Neutrophil (primary cell): ENCODE data around the gene JAK2.

Source experiments
- H3K27ac ChIP-seq: fragments of 200-600 bp; sonication (generic); 2 replicates; pipeline ENCODE4 v1.5.1; 2016; ENCODE audit warnings: mild to moderate bottlenecking, moderate library complexity
- H3K27me3 ChIP-seq: fragments of 200-600 bp; sonication (generic); 2 replicates; pipeline ENCODE4 v1.6.0; 2016; ENCODE audit warnings: mild to moderate bottlenecking
- H3K36me3 ChIP-seq: fragments of 200-600 bp; sonication (generic); 2 replicates; pipeline ENCODE4 v1.5.1; 2017
- H3K4me1 ChIP-seq, 2 experiments: fragments of 200-600 bp in 1 of 2; sonication (generic) in 1 of 2; 1 replicate in 1 of 2; 2 replicates in 1 of 2; pipeline versions ENCODE4 v1.5.1 to v1.6.1; 2013 to 2016; ENCODE audit warnings: low read depth in 1 of 2, low read length in 1 of 2, mild to moderate bottlenecking in 1 of 2, moderate library complexity in 1 of 2; ENCODE audit not compliant: control insufficient read depth in 1 of 2, insufficient read depth in 1 of 2
- H3K4me3 ChIP-seq, 2 experiments: fragments of 200-600 bp in 1 of 2; sonication (generic) in 1 of 2; 1 replicate in 1 of 2; 2 replicates in 1 of 2; pipeline ENCODE4 v1.5.1; 2013 to 2016; ENCODE audit warnings: low read depth in 1 of 2, low read length in 1 of 2, mild to moderate bottlenecking in 1 of 2, moderate library complexity in 1 of 2
- H3K9me3 ChIP-seq: fragments of 200-600 bp; sonication (generic); 2 replicates; pipeline ENCODE4 v1.5.1; 2016
- TF ChIP-seq, protein P1 (sequence below): fragments of 200-600 bp; sonication (generic); IDR thresholded peaks from 2 replicates; pipeline ENCODE4 v1.5.1; 2016; ENCODE audit warnings: antibody characterized with exemption

The JAK2 gene

DNA sequence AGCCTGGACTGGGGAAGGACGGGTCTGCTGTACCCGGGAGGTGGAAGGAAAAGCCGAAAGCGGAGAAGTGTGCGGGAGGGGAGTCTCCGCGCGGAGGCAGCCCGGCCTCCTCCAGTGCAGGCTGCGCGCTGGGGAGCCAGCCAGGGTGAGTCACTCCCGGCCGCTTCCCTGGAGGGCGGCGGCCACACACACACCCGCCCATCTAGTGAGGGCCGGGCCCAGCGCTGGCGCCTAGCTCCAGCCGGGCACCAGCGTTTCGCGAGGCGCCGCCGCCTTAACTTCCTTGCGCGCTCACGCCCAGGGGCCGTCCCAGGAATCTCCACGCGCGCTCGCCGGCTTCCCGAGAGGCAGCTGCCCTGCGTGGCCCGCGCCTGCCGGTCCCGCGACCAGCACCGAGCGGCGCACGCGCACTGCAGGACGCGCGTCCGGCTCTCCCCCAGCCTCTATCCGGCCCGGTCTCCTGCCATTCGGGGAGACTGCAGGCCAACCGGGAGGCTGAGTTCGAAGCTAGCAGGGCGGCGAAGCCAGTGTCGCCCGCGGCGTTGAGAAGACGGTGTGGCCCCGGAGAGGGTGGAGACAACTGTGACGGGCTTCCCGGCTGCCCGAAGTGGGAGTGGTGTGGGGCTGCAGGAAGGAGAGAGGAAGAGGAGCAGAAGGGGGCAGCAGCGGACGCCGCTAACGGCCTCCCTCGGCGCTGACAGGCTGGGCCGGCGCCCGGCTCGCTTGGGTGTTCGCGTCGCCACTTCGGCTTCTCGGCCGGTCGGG lies at the start of gene JAK2:
TSS of gene JAK2 (plus strand) at position 652 of the 765 bp plus-strand sequence. CDS start 36,716 bp downstream, outside the sequence.
- TF ChIP-seq, protein P1, sequence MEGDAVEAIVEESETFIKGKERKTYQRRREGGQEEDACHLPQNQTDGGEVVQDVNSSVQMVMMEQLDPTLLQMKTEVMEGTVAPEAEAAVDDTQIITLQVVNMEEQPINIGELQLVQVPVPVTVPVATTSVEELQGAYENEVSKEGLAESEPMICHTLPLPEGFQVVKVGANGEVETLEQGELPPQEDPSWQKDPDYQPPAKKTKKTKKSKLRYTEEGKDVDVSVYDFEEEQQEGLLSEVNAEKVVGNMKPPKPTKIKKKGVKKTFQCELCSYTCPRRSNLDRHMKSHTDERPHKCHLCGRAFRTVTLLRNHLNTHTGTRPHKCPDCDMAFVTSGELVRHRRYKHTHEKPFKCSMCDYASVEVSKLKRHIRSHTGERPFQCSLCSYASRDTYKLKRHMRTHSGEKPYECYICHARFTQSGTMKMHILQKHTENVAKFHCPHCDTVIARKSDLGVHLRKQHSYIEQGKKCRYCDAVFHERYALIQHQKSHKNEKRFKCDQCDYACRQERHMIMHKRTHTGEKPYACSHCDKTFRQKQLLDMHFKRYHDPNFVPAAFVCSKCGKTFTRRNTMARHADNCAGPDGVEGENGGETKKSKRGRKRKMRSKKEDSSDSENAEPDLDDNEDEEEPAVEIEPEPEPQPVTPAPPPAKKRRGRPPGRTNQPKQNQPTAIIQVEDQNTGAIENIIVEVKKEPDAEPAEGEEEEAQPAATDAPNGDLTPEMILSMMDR = peak; percentile 23
- peaks cover 53 to 54% of the 10 kb centered on the region in 2 experiments for H3K4me1 ChIP-seq
- H3K4me3 ChIP-seq = peak within 1 kb of the TSS; percentile 75 to 84
- H3K27me3 ChIP-seq = no peaks in the 10 kb centered on the region
- peak within 1 kb of the TSS; percentile 93 for H3K27ac ChIP-seq
- no peaks in the 10 kb centered on the region for H3K9me3 ChIP-seq
- H3K36me3 ChIP-seq = no peaks in the 10 kb centered on the region

DNA sequence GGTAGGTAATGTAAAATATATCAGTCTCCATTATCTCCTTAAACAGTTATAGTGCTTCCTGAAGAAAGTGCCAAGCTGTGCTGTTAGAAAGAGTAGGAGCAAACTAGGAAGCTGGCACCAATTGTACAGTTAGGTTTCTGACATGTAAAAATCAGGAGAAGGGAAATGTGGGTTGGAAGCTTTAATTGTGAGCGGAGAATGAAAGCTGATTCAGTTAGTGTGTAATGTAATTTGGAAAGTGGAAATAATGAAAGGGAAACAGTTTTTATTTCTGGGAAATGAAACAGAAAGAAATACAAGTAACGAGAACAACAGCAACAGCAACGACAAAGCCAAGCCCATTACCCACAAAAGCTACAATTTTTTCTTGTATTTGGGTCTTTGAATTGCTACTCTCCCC lies 48.8 kb upstream of the JAK2 start:
- TF ChIP-seq, protein P1 = no peak
- Histone ChIP-seq H3K4me3 (no peak overlapping the region), H3K9me3 (no peaks in the 10 kb centered on the region), H3K4me1 (peaks cover 42 to 46% of the 10 kb centered on the region in 2 experiments), H3K27ac (no peak overlapping the region), H3K36me3 (no peaks in the 10 kb centered on the region), H3K27me3 (no peaks in the 10 kb centered on the region)

DNA sequence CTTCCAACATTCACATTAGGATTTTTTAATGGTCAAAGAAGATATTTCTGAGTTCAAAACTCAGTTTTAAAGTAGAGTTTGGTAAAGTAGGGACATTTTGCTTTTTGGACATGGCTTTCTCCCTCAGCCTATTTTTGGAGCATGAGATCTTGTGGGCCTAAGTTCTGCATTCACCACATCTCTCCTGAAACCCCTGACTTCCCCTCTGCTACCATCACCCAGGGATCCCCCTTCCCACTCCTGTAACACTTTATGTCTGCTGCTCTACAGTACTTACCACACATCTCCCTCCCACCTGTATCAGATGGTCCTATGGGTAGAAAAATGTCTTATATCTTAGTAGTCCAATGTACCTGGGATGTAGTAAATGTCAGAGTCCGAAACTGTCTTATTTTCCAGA lies 48.2 kb upstream of the JAK2 start:
- Histone ChIP-seq H3K27me3 (no peaks in the 10 kb centered on the region), H3K27ac (peak overlapping the region; percentile 83), H3K9me3 (no peaks in the 10 kb centered on the region), H3K4me3 (no peak overlapping the region), H3K4me1 (peaks cover 47 to 51% of the 10 kb centered on the region in 2 experiments), H3K36me3 (no peaks in the 10 kb centered on the region)
- TF ChIP-seq, protein P1 = no peak

DNA sequence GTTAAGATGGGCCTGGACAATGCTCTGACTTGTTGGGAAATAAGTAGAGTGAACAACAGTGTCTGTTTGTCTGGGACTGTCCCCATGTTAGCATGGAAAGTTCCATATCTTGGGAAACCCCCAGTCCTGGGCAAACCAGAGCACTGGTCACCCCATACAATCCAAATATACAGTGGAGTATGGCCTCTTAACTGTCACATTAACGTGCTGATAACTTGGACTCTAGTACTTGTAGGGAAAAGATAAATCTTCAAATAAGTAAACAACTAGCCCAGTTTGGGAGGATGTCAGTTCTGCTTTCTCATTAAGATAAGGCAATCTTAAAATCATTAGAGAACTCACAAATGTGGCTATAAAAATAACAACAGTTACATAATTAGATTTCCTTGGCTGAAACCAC lies 47.6 kb upstream of the JAK2 start:
- H3K27ac ChIP-seq = peak overlapping the region; percentile 83

DNA sequence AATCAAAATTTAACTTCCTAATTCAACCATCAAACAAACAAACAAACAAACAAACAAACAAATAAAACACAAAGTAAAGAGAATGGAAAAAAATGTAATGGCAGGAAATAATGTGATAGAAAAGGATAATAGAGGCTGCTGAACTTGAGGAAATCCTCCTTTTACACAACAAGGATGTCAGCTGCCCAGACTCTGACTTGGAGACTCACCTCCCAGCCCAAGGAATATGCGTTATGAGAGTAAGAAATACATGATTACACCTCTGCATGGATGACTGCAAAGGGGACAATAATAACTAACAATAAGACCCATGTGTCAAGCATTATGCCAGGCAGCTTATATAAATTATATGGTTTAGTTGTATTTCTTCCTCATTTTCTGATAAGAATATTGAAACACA lies 46.6 kb upstream of the JAK2 start:
- TF ChIP-seq, protein P1 = no peak
- Histone ChIP-seq H3K4me1 (peaks cover 63 to 68% of the 10 kb centered on the region in 2 experiments), H3K27ac (peak overlapping the region; percentile 83), H3K9me3 (no peaks in the 10 kb centered on the region), H3K27me3 (no peaks in the 10 kb centered on the region), H3K4me3 (peak overlapping the region; percentile 5 to 55), H3K36me3 (no peaks in the 10 kb centered on the region)

More for the DNA sequence above, 47.6 kb upstream of the JAK2 start:
- no peaks in the 10 kb centered on the region for H3K36me3 ChIP-seq
- no peaks in the 10 kb centered on the region for H3K9me3 ChIP-seq
- H3K4me3 ChIP-seq = no peak overlapping the region
- H3K27me3 ChIP-seq = no peaks in the 10 kb centered on the region
- TF ChIP-seq, protein P1 = no peak
- peaks cover 54 to 58% of the 10 kb centered on the region in 2 experiments for H3K4me1 ChIP-seq
